ENCODE results near the gene STRA6.

The STRA6 gene

GRCh38 chr15:74159773-74160172, 42.8 kb downstream of the STRA6 start:
- DNase-seq: no peak

- no peak for DNase-seq
Observed at GRCh38 chr15:74158855-74159650, 43.5 kb downstream of the STRA6 start.

- DNase-seq: no peak
Observed at GRCh38 chr15:74157868-74158827, 44.4 kb downstream of the STRA6 start.

GRCh38 chr15:74156678-74157411, 45.7 kb downstream of the STRA6 start:
- no peak for DNase-seq

- DNase-seq: no peak
Observed at GRCh38 chr15:74155766-74156417, 46.7 kb downstream of the STRA6 start.

GRCh38 chr15:74147051-74147450, 55.5 kb downstream of the STRA6 start:
- DNase-seq: no peak

GRCh38 chr15:74146277-74146800, 56.2 kb downstream of the STRA6 start:
- no peak for DNase-seq

GRCh38 chr15:74144153-74144775, 58.3 kb downstream of the STRA6 start:
- no peak for DNase-seq

GRCh38 chr15:74141591-74141990, 61.0 kb downstream of the STRA6 start:
- no peak for DNase-seq

GRCh38 chr15:74138642-74139041, 63.9 kb downstream of the STRA6 start:
- no peak for DNase-seq

- no peak for DNase-seq
Observed at GRCh38 chr15:74137537-74137894, 65.1 kb downstream of the STRA6 start.

- DNase-seq: no peak
Observed at GRCh38 chr15:74136814-74137536, 65.6 kb downstream of the STRA6 start.

- no peak for DNase-seq
Observed at GRCh38 chr15:74136540-74136813, 66.1 kb downstream of the STRA6 start.

GRCh38 chr15:74135041-74135565, 67.5 kb downstream of the STRA6 start:
- DNase-seq: no peak

GRCh38 chr15:74134387-74135027, 68.1 kb downstream of the STRA6 start:
- DNase-seq: no peak

GRCh38 chr15:74133694-74134386, 68.7 kb downstream of the STRA6 start:
- DNase-seq: no peak

GRCh38 chr15:74132681-74133651, 69.6 kb downstream of the STRA6 start:
- no peak for DNase-seq

GRCh38 chr15:74131628-74132413, 70.8 kb downstream of the STRA6 start:
- DNase-seq: no peak
